HG03460 (cell line): ENCODE results near the gene AVPR1A.

Source experiments
- ATAC-seq: cut with Tn5 transposase; IDR thresholded peaks from one replicate; pipeline ENCODE4 v1.9.1; 2021; ENCODE audit not compliant: unreplicated experiment

The AVPR1A gene

DNA sequence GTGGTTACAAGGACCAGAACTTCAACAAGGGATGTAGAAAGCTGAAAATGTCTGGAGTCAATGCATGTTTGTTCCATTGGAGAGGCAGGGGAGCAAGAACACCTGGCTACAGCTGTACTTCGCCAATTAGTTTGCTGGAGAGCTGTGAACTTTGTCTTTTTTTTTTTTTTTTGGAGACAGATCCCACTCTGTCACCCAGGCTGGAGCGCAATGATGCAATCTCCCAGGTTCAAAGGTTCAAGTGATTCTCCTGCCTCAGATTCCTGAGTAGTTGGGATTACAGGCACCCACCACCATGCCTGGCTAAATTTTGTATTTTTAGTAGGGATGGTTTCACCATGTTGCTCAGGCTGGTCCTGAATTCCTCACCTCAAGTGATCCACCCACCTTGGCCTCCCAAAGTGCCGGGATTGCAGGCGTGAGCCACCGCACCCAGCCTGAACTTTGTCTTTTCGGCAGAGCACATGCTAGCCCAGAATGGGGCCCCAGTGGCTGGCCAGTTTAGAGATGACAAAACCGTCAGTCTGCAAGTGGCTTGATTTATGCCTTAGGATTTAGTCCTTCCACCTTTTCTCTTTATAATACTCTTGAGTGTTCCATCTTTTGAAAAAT is 55.5 kb downstream of the AVPR1A start:
- no peak for ATAC-seq

DNA sequence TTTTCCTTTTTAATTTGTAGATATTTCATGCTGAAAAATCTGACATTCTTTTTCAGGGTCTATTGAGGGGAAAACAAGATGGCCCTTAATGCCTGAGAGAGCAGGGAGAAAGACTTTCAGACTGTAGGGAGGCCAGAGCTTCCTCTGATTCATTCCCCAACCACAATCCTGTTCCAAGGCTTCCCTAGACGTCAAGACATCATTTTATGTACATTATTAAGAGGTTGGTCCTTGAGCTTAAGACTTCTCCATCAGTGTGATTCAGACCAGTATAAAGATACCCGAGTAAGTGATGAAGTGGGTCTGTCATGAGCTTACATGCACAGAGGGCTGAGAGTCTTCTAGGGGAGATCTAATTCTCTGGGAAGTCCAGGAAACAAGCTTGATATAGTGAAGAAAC is 57.3 kb downstream of the AVPR1A start:
- no peak for ATAC-seq

- no peak for ATAC-seq
Observed at GRCh38 chr12:63093084-63093483, 57.9 kb downstream of the AVPR1A start.
